Right atrium auricular region (tissue), 2 donors: ENCODE results near the gene CNOT6L. TPM values are rescaled to one million over a fixed set of nuclear protein-coding genes. Genes with fewer than 3 reads are reported as not detected.

Experiments used
- DNase-seq: peaks from one replicate; pipeline ENCODE4 v3.0.0-alpha.2; 2019; ENCODE audit warnings: low spot score
- H3K27ac ChIP-seq, 2 donors: fragments of 200-600 bp; sonication (generic); 1 replicate in 1 of 2; 2 replicates in 1 of 2; pipeline ENCODE4 v1.5.1; 2016 to 2019
- H3K27me3 ChIP-seq, 2 donors: fragments of 200-600 bp; sonication (generic); one replicate each; pipeline versions ENCODE4 v1.5.1 to v1.6.0; 2017 to 2019
- H3K36me3 ChIP-seq: fragments of 200-600 bp; sonication (generic); one replicate; pipeline ENCODE4 v1.5.1; 2016
- H3K4me1 ChIP-seq, 2 donors: fragments of 200-600 bp; sonication (generic); one replicate each; pipeline versions ENCODE4 v1.5.1 to v1.6.0; 2017 to 2019
- H3K4me3 ChIP-seq, 2 donors: fragments of 200-600 bp; sonication (generic); 1 replicate in 1 of 2; 2 replicates in 1 of 2; pipeline ENCODE4 v1.5.1; 2017 to 2019; ENCODE audit warnings: mild to moderate bottlenecking in 1 of 2, moderate library complexity in 1 of 2
- H3K9me3 ChIP-seq, 2 donors: fragments of 200-600 bp; sonication (generic); one replicate each; pipeline ENCODE4 v1.5.1; 2019
- CTCF ChIP-seq, 2 donors: fragments of 200-600 bp; sonication (generic); IDR thresholded peaks; one replicate each; pipeline ENCODE4 v1.5.1; 2019; ENCODE audit warnings: antibody characterized with exemption in 2 of 2
- total RNA-seq, 2 donors: library from RNA; depleted of rRNA; stranded (reverse); fragments of >200 nt; gene quantifications; one replicate each; pipeline ENCODE4 v1.1.0, GENCODE V29; 2016

Gene CNOT6L
- total RNA-seq, 2 donors from 2014 or later, result 11.4 to 14.3 TPM

DNA sequence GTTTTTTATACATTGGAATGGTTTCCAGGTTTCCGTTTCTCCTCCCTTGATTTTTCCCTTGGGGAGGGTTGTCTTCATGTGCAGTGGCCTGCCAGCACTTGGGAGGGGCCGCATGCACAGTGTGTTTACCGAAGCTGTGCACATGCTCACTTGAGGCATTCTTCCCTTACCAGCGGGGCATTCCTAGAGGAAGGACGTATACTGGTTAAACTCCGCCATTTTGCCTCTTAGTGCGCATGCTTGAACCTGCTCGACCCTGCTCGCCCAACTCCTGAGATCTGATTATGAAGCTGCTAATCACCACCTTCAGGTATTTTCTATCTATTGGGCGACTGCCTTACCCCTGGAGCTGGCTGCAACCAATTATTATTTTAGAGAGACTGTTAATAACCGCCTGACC lies 137.4 kb downstream of the CNOT6L start:
- Histone ChIP-seq H3K4me3 (no peak overlapping the region), H3K27ac (no peak overlapping the region), H3K27me3 (no peaks in the 10 kb centered on the region), H3K4me1 (no peaks in the 10 kb centered on the region), H3K9me3 (no peaks in the 10 kb centered on the region), H3K36me3 (no peaks in the 10 kb centered on the region)
- no peak for TF ChIP-seq CTCF (IDR thresholded peaks at IDR 0.05)
- DNase-seq, result no peak

- Histone ChIP-seq H3K4me1 (no peaks in the 10 kb centered on the region), H3K4me3 (no peak overlapping the region), H3K27me3 (no peaks in the 10 kb centered on the region), H3K36me3 (no peaks in the 10 kb centered on the region), H3K27ac (no peak overlapping the region), H3K9me3 (no peaks in the 10 kb centered on the region)
- DNase-seq, result no peak
- TF ChIP-seq CTCF (IDR thresholded peaks at IDR 0.05), result no peak
Observed at GRCh38 chr4:77676842-77677241, 142.3 kb downstream of the CNOT6L start.

DNA sequence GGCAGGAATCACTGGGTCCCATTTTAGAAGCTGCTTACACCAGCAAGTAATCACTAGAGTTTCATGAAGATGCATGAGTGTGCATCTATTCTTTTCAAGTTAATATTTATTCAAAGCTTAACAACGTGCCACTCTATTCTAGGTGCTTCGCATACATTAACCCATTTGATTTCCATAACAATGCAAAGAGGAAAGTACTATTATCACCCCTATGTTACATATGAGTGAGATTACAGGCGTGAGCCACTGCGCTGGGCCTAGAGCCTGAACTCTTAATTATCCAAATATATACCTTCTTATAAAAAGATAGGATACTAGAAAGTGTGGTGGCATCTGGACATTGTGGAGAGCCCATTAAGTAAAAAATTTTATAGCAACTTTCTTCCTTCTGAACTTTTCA lies 148.1 kb downstream of the CNOT6L start:
- Histone ChIP-seq H3K27ac (no peak overlapping the region), H3K27me3 (no peaks in the 10 kb centered on the region), H3K9me3 (no peaks in the 10 kb centered on the region), H3K4me3 (no peak overlapping the region), H3K4me1 (no peaks in the 10 kb centered on the region), H3K36me3 (no peaks in the 10 kb centered on the region)
- no peak for DNase-seq
- no peak for TF ChIP-seq CTCF (IDR thresholded peaks at IDR 0.05)

DNA sequence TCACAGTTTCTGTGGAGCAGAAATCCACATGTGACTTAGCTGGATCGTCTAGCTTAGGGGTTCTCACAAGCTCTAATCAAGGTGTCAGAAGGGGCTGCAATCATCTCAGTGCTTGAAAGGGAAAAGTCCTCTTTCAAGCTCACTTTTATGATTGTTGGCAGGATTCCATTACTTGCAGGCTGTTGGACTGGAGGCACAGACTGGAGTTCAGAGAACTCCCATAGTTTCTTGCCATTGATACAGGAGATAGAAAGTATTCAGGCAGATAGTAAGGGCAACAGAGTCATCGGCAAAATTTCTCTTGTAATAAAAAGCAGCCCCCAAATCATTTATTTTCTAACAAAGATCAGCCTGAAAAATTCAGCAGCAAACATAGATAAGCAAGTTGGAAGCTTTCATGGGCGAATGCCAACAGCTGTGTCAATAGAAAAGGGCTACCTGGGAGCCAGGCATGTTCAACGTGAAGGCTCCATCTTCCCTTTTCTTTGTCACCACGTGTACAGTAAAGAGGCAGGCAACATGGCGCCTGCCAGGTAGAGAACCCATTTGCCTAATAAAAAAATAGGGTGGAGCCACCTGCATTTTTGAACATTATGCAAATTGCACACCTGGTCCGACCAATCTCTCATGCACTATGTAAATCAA lies 149.1 kb downstream of the CNOT6L start:
- Histone ChIP-seq H3K27me3 (no peaks in the 10 kb centered on the region), H3K36me3 (no peaks in the 10 kb centered on the region), H3K9me3 (no peaks in the 10 kb centered on the region), H3K4me1 (no peaks in the 10 kb centered on the region), H3K4me3 (no peak overlapping the region), H3K27ac (no peak overlapping the region)
- TF ChIP-seq CTCF (IDR thresholded peaks at IDR 0.05), result no peak
- no peak for DNase-seq

DNA sequence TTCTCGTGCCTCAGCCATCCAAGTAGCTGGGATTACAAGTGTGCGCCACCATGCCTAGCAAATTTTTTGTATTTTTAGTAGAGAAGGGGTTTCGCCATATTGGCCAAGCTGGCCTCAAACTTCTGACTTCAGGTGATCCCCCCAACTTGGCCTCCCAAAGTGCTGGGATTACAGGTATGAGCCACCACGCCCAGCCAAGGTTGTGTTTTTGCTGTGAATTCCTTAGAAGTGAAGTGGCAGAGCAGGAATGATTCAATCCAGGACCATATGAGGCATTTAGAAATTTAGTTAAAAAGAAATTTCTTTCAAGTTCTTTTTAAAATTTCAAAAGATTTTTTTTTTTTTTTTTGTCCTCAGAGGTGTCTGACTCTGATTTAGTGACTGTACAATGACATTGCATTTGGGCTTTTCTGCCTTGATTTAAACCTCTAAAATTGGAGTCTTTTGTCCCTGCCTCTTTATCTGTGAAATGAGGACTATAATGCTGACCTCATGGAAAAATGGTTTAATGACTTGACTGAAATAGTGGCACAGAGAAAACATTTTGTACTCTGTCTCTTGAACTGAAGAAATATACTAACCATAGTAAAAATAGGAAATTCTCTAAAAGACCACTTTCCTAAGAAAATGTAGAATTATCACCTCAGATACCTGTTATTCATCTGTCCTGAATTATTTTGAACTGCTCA lies 153.6 kb downstream of the CNOT6L start:
- no peak overlapping the region for H3K27ac ChIP-seq
- TF ChIP-seq CTCF (IDR thresholded peaks at IDR 0.05), result no peak
- H3K36me3 ChIP-seq, result no peaks in the 10 kb centered on the region
- H3K4me3 ChIP-seq, result no peak overlapping the region
- no peak for DNase-seq
- H3K4me1 ChIP-seq, result no peaks in the 10 kb centered on the region
- no peaks in the 10 kb centered on the region for H3K27me3 ChIP-seq
- H3K9me3 ChIP-seq, result no peaks in the 10 kb centered on the region

Other genes starting within 250 kb of the CNOT6L start
- not detected for gene CXCL13, start 213.5 kb downstream of the CNOT6L start, total RNA-seq
- gene MRPL1, start 43.5 kb upstream of the CNOT6L start, total RNA-seq, result 10 to 100 TPM; 17.4 to 32.0 TPM
- 10 to 100 TPM in 1 of 2 donors, 1 to 10 TPM in 1; 5.8 to 12.9 TPM for gene FRAS1, start 238.0 kb upstream of the CNOT6L start, total RNA-seq